HG03460 (cell line): ENCODE measurements around the gene SESN1.
"Not testable (repeated sequence)": the region's sequence is repeated elsewhere in the genome, so short reads cannot be mapped to it uniquely, and the experiment has no call there.

ENCODE experiments used
- ATAC-seq: cut with Tn5 transposase; IDR thresholded peaks from one replicate; pipeline ENCODE4 v1.9.1; 2021; ENCODE audit not compliant: unreplicated experiment

The SESN1 gene

DNA sequence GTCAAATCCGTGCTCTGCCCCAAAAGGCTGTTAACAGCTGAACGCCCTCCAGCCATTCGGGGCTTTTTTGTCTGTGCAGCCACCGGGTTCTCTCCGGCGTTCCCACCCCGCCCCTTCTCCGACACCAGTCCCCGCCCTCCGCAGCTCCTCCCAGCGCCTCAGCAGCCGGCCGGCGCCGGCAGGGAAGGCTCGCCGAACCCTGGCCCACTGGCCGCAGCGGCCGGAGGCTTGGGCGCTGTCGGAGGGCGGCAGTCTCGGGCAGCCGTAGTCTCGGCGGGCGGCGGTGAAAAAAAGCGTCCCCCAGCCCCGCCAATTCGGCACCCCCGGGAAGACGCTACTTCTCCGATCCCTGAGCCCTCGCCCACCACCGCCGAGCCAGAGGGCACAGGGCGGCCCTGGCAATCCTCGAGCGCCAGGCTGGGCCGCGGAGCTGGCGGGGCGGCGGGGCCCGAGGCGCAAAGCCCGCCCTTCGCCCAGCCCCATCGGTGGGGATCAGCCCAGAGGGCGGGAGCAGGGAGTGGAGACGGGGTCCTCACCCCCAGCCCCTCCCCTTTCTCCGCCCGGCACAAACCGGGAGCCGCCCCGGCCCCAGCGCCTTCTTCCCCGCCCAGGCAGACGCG, at the start of gene SESN1:
Gene SESN1 (minus strand): TSS at position 431 of the 620 bp plus-strand sequence. CDS start 773 bp downstream, outside the sequence.
- peak; percentile 62 for ATAC-seq

DNA sequence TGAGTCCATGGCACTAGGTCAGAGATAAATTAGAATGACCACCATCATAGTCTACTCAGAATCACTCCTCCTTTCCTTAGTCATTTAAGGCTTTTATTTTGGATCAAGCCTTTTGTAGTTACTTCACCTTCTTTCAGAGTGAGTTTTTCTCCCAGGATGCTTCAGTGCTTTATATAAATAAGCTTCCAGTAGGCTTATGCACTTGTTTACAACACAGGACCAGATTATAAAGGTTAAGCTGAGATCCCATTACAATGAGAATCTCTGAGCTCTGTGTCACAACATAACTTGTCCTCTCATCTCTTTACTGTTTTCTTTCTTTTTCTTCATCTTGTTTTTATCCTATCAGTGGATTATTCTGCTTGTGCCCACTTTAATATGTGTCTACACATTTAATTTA, 48.5 kb upstream of the SESN1 start:
- no peak for ATAC-seq

DNA sequence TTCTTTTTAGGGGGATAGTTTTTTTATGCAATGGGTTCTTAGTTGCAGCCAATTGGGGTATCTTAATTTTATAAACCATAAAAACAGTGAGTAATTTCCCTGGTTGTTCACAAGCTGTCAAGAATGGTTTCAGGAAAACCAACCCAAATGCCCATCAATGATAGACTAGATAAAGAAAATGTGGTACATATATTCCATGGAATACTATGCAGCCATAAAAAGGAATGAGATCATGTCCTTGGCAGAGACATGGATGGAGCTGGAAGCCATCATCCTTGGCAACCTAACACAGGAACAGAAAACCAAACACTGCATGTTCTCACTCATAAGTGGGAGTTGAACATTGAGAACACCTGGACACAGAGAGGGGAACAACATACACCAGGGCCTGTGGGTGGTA, 47.4 kb upstream of the SESN1 start:
- not testable (repeated sequence) for ATAC-seq

DNA sequence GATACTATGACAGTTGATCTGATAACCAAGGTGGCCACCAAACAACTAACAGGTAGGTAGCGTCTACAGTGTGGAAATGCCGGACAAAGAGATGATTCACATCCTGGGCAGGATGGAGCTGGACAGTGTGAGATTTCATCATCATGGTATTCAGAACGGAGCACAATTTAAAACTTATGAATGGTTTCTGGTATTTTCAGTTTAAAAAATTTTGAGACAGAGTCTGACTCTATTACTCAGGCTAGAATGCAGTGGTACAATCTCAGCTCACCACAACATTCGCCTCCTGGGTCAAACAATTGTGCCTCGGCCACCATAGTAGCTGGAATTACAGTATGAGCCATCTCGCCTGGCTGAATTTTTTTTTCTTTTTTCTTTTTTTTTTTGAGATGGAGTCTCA, 44.5 kb upstream of the SESN1 start:
- ATAC-seq, result no peak

DNA sequence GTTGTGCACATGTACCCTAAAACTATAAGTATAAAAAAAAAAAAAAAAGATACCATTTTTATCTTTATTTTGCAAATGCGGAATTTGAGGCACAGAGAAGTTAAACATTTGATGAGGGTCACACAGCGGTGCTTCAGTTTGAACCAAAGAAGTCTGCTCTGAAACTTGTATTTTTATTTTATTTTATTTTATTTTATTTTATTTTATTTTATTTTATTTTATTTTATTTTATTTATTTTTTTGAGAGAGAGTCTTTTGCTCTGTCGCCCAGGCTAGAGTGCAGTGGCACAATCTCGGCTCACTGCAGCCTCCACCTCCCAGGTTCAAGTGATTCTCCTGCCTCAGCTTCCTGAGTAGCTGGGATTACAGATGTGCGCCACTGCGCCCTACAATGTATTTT, 41.9 kb upstream of the SESN1 start:
- not testable (repeated sequence) for ATAC-seq

DNA sequence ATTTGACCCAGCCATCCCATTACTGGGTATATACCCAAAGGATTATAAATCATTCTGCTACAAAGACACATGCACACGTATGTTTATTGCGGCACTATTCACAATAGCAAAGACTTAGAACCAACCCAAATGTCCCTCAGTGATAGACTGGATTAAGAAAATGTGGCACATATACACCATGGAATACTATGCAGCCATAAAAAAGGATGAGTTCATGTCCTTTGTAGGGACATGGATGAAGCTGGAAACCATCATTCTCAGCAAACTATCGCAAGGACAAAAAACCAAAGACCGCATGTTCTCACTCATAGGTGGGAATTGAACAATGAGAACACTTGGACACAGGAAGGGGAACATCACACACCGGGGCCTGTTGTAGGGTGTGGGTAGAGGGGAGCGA, 41.4 kb upstream of the SESN1 start:
- ATAC-seq, result not testable (repeated sequence)

DNA sequence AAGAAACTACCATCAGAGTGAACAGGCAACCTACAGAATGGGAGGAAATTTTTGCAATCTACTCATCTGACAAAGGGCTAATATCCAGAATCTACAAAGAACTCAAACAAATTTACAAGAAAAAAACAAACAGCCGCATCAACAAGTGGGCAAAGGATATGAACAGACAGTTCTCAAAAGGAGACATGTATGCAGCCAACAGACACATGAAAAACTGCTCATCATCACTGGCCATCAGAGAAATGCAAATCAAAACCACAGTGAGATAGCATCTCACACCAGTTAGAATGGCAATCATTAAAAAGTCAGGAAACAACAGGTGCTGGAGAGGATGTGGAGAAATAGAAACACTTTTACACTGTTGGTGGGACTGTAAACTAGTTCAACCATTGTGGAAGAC, 41.0 kb upstream of the SESN1 start:
- ATAC-seq, result not testable (repeated sequence)

DNA sequence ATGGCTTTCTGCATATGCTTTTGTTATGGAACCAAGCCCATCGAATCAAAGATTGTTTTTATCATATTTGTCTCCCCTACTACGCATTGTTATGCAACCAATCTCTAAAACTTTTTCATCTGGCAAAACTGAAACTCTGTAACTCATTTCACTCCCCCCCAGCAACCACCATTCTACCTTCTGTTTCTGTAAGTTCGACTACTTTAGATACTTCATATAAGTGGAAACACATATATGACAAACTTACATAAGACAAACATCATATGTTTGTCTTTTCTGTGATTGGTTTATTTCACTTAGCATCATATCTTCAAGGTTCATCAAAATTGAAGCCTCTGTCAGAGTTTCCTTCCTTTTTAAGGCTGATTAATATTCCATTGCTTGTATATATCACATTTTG, 35.4 kb upstream of the SESN1 start:
- ATAC-seq, result no peak

DNA sequence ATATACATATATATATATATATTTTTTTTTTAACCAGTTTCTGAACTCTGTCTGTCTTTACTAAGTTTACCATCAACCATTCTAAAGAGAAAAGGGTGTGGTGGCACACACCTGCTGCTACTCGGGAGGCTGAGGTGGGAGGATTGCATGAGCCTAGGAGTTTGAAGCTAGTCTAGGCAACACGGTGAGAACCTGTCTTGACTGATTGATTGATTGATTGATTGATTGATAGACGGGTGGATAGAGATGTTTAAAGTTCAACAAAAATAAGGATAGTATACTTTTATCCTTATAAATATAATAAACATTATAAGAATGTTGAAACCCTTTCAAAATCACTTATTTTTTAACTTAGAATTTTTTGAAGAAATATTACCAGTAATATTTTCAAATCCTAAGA, 30.9 kb upstream of the SESN1 start:
- ATAC-seq, result no peak

DNA sequence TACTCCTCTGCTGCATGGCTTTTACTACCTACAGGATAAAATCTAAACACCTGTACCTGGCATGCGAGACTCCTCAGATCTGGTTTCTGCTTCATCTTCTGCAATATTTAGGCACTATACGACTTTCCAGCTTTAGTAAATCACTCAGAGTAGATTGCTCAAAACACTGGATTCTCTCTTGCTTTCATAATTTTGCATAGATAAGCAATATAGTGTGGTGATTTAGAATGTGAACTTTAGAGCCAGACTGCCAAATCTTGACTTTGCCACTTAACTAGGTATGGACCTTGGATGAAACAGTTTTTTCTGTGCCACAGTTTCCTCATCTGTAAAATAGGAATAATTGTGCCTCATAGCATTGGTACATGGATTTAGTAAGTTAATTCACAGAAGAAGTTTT, 29.6 kb upstream of the SESN1 start:
- no peak for ATAC-seq

DNA sequence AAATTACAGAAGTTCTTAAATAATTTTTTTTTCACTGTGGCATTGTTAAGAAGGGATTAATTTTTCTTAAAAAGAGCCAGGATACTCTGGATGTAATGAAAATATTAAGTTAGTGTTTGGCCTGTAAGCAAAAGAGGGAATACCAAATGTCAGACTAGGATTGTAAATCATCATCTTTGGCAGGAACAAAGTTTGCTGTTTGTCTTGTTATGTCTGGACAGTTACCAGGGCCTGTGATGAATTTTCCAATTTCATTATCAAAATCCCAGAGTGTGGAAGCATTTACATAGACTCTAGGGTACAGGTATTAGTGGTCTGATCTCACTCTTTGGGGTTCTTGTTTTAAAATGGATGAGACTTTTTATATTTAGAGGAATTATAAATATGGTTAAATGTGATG, 26.8 kb upstream of the SESN1 start:
- ATAC-seq, result no peak

DNA sequence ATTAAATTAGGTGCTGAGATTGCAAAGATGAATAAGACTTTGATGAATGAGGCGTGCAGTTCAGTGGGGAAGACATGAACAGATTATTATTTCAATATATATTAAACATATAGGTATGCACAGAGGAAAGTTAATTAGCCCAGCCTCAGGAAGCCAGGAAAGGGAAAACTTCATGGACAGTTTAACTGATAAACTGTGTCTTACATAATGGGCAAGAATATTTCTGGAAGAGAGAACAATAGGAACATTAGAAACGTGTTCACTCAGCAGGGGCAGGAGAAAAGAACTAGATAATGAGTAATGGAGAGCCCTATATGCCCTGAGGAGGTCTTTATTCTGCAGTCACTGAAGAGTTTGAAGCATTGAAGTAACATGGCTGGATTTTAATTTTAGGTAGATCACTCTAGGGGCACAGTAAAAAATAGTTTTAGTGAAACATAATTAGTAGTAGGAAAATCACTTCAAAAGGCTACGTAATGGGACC, 24.3 kb upstream of the SESN1 start:
- no peak for ATAC-seq

DNA sequence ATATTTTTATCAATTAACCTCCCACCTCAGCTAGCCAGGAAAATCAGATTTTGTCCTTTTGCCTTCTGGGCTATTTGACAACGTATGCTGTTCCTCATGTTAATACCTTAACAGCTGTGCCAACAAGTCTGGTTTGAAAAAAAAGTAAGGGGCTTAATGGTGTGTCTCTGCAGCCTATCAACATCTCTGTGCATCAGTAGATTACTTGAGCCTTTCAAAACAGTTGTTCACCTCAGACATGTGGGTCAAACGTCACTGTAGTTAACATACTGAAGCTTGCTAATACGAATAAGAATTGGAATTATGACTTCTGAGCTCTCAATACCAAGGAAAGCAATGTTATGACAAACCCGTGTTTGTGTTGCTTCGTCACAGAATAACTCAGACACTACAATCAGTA, 23.7 kb upstream of the SESN1 start:
- no peak for ATAC-seq

DNA sequence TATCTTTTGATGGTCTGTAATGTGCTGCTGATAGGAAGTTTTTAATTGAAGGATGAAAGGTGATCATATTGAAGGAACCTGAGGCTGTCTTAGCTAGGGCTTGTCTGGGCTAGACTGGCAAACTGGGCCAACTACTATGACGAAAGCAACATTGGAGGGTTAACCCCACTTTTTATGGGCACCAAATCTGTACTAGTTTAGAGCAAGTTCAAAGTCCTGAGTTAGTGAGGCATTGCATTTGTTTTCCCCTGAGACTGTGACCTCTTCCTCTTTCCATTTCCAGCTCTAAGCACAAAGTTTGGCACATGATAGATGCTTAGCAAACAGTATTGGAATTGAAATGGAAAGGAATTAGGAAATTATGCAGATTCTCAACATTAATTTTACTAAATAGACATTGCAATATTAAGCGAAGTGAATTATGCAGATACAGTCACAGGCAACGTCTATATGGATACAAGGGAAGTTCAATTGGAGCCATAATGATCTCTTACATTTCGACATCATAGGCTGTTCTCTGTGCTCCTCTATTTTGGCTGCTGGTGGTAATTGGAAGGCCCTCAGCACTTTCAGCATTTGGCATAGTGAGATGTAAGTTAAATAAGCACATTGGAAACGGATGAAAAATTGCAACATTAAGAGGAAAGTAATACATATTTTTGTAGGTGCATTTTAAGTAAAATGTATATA, 22.8 kb upstream of the SESN1 start:
- peak; percentile 81 for ATAC-seq

DNA sequence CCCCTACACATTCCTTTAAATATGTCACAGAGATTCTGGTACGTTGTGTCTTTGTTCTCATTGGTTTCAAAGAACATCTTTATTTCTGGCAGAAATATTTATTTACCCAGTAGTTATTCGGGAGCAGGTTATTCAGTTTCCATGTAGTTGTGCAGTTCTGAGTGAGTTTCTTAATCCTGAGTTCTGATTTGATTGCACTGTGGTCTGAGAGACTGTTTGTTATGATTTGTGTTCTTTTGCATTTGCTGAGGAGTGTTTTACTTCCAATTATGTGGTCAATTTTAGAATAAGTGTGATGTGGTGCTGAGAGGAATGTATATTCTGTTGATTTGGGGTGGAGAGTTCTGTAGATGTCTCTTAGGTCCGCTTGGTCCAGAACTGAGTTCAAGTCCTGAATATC, 18.0 kb upstream of the SESN1 start:
- not testable (repeated sequence) for ATAC-seq

DNA sequence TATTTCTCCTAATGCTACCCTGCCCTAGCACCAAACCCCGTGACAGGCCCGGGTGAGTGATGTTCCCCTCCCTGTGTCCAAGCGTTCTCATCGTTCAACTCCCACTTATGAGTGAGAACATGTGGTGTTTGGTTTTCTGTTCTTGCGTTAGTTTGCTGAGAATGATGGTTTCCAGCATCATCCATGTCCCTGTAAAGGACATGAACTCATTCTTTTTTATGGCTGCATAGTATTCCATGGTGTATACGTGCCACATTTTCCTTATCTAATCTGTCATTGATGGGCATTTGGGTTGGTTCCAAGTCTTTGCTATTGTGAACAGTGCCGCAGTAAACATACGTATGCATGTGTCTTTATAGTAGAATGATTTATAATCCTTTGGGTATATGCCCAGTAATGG, 15.0 kb upstream of the SESN1 start:
- ATAC-seq, result not testable (repeated sequence)

DNA sequence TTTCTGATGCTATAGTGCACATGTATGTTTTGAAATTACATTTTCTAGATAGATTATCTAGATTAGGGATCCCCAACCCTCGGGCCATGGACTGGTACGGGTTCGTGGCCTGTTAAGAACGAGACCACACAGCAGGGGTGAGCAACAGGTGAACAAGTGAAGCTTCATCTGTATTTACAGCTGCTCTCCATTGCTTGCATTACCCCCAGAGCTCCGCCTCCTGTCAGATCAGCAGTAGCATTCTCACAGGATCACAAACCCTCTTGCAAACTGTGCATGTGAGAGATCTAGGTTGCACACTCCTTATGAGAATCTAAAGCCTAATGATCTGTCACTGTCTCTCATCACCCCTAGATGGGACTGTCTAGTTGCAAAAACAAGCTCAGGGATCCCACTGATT, 11.0 kb upstream of the SESN1 start:
- ATAC-seq, result no peak

DNA sequence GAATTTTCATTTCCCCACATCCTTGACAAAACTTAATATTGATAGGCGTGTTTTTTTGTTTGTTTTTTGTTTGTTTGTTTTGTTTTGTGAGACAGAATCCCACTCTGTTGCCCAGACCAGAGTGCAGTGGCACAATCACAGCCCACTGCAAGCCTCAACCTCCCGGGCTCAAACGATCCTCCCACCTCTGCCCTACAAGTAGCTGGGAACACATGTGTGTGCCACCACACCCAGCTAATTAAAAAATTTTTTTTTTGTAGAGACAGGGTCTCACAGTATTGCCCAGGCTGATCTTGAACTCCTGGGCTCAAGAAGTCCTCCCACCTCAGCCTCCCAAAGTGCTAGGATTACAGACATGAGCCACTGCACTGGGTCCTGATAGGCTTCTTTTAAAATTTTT, 9.9 kb upstream of the SESN1 start:
- no peak for ATAC-seq

DNA sequence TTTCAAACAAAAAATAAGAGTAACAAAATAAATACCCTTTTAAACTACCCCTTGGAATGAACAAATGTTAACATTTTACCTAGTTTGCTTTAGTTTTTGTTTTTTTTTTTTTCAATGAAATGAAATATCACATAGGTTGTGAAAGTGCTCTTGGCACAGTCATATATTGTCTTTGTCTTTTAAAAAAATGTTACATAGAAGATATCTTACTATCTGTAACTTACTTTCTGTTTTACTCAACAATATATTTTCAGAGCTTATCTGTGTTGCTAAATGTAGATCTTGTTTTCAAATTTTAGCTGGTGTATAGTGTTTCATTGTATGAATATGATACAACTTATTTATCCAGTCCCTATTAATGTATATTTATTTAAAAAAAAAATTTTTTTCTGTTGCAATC, 9.3 kb upstream of the SESN1 start:
- ATAC-seq, result no peak

DNA sequence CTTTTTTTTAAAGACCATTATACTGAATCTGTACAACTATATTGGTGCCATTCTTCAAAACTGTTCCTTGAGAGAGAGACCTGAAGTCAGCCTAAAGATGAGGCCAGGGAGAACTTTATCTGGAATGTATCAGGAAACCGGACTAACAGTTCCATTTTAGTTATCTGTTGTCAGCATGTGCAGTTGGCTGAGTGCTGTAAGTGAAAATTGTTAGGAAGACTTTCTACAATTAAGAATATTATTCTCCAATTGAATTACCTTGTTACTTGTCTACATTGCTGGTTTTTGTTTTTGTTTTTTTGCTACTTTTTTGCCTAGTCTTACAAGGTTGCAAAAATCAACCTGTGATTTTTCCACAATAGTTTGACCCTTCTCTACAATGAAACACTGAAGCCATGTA, 8.1 kb upstream of the SESN1 start:
- ATAC-seq, result no peak

DNA sequence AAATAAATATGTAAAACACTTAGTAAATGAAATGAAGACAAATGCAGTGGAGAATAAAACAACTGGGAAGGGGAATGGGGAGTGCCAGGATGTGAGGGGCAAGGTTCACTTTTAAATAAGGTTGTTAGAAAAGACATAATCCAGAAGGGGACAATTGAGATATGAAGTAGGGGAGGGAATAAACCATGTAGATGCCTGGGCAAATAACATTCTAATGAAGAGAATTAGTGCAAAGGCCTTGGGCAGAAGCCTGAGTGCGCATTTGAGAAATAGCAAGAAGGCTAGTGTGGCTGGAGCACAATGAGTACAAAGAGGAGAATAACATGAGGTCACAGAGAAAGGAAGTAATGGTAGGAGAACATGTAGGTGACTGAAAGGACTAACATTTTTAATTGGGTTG, 3.0 kb upstream of the SESN1 start:
- ATAC-seq, result no peak

DNA sequence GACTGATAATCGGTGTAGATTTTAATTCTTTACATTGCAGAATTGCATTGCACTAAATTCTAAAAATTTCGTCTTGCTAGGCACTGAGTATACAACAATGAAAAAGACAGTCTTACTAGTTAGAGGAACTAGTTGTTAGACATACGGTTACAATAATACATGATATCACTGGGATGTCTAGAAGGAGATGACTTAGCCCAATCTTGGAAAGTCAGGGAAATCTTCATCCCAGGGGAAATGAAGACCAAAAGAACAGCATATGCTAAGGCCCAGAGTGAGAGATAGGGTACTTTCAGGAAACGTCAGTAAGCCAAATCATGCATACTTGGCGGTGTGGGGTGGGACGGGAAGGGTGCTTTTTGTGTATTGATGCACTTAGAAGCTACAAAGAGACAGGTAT, 1.6 kb upstream of the SESN1 start:
- ATAC-seq, result no peak

DNA sequence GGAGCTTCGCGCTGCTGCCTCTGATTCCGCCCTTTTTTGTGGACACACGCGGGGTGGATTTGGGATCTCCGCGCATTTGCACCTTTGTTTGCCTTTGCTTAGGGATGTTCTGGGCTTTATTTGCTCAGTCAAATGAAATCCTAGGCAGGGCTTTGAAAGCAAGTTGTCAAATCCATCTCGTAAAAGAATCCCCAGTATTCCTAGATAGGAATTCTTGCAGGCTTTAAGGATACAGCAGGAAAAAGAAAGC, 1.1 kb upstream of the SESN1 start:
- no peak for ATAC-seq
